ENCODE data around the gene ASPDH. TPM values are rescaled to one million over a fixed set of nuclear protein-coding genes. Genes with fewer than 3 reads are reported as not detected.

Gene ASPDH
- total RNA-seq, 1 experiment from 2014 or later = not detected

DNA sequence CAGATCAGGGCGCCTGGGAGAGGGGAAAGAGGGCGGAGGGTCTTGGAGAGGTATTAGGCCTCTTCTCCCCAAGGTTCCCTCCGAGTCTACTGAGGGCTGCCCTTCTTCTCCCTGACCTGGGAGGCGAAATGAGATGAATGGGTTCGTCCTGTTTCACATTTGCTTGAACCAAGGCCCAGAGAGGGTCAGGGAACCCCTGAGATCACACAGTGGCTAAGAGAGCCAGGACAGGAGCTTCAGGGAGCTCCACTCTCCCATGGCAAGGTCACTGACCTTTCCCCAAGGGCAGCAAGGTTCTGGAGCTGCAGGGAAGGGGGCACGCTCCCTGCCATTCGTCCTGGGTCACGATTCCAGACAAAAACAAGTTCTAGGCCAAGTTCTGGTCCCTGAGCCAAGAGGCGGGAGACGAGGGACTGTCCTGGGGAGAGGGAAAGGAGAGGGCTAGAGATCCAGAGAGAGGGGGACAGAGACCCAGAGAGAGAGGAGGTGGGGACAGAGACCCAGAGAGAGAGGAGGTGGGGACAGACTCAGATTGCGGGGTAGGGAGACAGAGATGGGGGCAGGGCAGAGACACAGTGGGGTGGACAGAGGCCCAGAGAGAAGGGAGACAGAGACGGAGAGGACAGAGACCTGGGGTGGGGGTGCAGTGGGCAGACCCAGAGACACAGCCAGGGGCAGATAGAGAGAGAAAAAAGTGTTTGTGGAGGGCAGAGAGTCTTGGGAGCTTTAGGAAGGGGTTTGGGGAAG lies 541 bp downstream of the ASPDH start:
- peaks cover 16% of the 10 kb centered on the region for H3K4me1 Mint-ChIP-seq (ENCODE audit: insufficient read depth, unreplicated experiment)
- TF ChIP-seq, protein P1, sequence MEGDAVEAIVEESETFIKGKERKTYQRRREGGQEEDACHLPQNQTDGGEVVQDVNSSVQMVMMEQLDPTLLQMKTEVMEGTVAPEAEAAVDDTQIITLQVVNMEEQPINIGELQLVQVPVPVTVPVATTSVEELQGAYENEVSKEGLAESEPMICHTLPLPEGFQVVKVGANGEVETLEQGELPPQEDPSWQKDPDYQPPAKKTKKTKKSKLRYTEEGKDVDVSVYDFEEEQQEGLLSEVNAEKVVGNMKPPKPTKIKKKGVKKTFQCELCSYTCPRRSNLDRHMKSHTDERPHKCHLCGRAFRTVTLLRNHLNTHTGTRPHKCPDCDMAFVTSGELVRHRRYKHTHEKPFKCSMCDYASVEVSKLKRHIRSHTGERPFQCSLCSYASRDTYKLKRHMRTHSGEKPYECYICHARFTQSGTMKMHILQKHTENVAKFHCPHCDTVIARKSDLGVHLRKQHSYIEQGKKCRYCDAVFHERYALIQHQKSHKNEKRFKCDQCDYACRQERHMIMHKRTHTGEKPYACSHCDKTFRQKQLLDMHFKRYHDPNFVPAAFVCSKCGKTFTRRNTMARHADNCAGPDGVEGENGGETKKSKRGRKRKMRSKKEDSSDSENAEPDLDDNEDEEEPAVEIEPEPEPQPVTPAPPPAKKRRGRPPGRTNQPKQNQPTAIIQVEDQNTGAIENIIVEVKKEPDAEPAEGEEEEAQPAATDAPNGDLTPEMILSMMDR (IDR thresholded peaks at IDR 0.05; ENCODE audit: unreplicated experiment) = no peak
- intact Hi-C loops (cut with micrococcal nuclease) = no loop called here
- H3K36me3 Mint-ChIP-seq (ENCODE audit: insufficient read depth, unreplicated experiment) = no peaks in the 10 kb centered on the region
- ChIA-PET CTCF (no interaction called here), POLR2A (no interaction called here)
- no peaks in the 10 kb centered on the region for H3K9me3 Mint-ChIP-seq (ENCODE audit: unreplicated experiment)
- no TSS peak for BruUV-seq (replicated peaks)
- no peak overlapping the region for H3K27ac Mint-ChIP-seq (ENCODE audit: low read depth, unreplicated experiment)
- DNase-seq (ENCODE audit: unreplicated experiment) = no peak
- no peaks in the 10 kb centered on the region for H3K27me3 Mint-ChIP-seq (ENCODE audit: insufficient read depth, unreplicated experiment)
- peak overlapping the region; percentile 7 for H3K4me3 Mint-ChIP-seq (ENCODE audit: unreplicated experiment)

DNA sequence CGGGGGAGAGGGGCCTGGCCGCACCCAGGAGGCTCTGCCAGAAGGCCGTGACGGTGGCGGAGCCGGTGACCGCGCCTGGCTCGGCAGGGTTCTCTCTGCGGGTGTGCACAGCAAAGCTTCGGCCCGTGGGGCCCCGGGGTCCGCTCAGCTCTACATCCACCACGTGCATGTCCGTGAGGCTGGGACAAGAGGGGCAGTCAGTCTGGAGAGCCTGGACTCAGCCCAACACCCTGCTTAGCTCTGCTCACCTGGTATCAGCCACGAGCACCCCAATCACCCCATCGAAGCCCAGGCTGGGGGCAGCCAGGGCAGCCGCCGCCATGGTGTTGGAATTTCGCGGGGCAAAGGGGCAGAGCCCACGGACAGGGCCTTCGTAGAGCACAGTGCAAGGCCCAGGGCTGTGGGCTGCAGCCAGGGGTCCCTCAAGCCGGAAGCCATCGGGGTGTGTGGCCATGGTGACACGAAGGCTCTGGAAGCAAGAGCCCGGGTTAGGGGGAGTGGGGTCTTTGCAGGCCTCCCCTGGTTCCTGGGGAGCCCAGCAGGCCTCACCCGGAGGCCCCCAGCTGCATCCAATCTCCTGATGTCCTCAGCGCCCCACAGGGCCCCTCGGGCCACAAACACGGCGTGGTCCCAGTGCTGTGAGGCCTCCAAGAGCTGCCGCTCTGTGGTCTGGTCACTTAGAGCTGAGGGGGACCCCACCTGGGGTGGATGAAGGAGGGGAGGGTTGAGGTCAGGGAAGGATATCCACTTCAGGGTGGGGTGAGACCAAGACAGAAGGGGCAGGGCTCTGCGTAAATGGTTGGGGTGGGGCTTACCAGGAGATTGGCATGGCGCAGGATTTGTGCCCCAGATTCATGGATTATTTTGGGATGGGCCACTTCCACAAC lies 1.4 kb downstream of the ASPDH start:
- peaks cover 16% of the 10 kb centered on the region for H3K4me1 Mint-ChIP-seq (ENCODE audit: insufficient read depth, unreplicated experiment)
- CTCF ChIA-PET = interaction anchor here (0.6 kb wide), 2 partner anchors 194 to 300 kb away, joined by 3 read pairs; no protein-coding TSS in a partner anchor
- POLR2A ChIA-PET = interaction anchor here (0.5 to 2.6 kb wide), 8 partner anchors 9 to 293 kb away, joined by 3 to 11 read pairs (median 3); no protein-coding TSS in a partner anchor
- no TSS peak for BruUV-seq (replicated peaks)
- H3K9me3 Mint-ChIP-seq (ENCODE audit: unreplicated experiment) = no peaks in the 10 kb centered on the region
- H3K4me3 Mint-ChIP-seq (ENCODE audit: unreplicated experiment) = peak overlapping the region; percentile 86
- H3K27me3 Mint-ChIP-seq (ENCODE audit: insufficient read depth, unreplicated experiment) = no peaks in the 10 kb centered on the region
- H3K36me3 Mint-ChIP-seq (ENCODE audit: insufficient read depth, unreplicated experiment) = no peaks in the 10 kb centered on the region
- H3K27ac Mint-ChIP-seq (ENCODE audit: low read depth, unreplicated experiment) = peak overlapping the region; percentile 96
- intact Hi-C loops (cut with micrococcal nuclease) = no loop called here
- DNase-seq (ENCODE audit: unreplicated experiment) = no peak
- TF ChIP-seq, protein P1 (IDR thresholded peaks at IDR 0.05; ENCODE audit: unreplicated experiment) = no peak

GRCh38 chr19:50511069-50511822 lies 2.5 kb downstream of the ASPDH start, which contains the start of gene JOSD2:
TSS of gene JOSD2 (minus strand) at chr19:50511191. CDS start at chr19:50510431, 760 bp downstream.
- BruUV-seq (replicated peaks) = no TSS peak
- TF ChIP-seq, protein P1 (IDR thresholded peaks at IDR 0.05; ENCODE audit: unreplicated experiment) = no peak
- POLR2A ChIA-PET = interaction anchor here (0.5 to 2.6 kb wide), 17 partner anchors 10 to 882 kb away, joined by 3 to 11 read pairs (median 4); partner anchors contain the start of genes AKT1S1, NR1H2, POLD1 and TBC1D17
- CTCF ChIA-PET = interaction anchor here (0.5 to 1.0 kb wide), 5 partner anchors 25 to 411 kb away, joined by 3 to 4 read pairs (median 3); no protein-coding TSS in a partner anchor
- intact Hi-C loops (cut with micrococcal nuclease) = loop anchor here (1.0 kb wide), 1 partner anchor 35 kb away; the partner anchor contains the start of genes EMC10 and GARIN5A
- no peaks in the 10 kb centered on the region for H3K27me3 Mint-ChIP-seq (ENCODE audit: insufficient read depth, unreplicated experiment)
- DNase-seq (ENCODE audit: unreplicated experiment) = peak; percentile 100
- peak within 1 kb of the TSS; percentile 96 for H3K27ac Mint-ChIP-seq (ENCODE audit: low read depth, unreplicated experiment)
- H3K9me3 Mint-ChIP-seq (ENCODE audit: unreplicated experiment) = no peaks in the 10 kb centered on the region
- peak within 1 kb of the TSS; percentile 86 for H3K4me3 Mint-ChIP-seq (ENCODE audit: unreplicated experiment)
- H3K4me1 Mint-ChIP-seq (ENCODE audit: insufficient read depth, unreplicated experiment) = peaks cover 16% of the 10 kb centered on the region
- no peaks in the 10 kb centered on the region for H3K36me3 Mint-ChIP-seq (ENCODE audit: insufficient read depth, unreplicated experiment)
